Prostate gland (tissue), 2 donors: ENCODE results near the gene TRPM3. TPM values are rescaled to one million over a fixed set of nuclear protein-coding genes. Genes with fewer than 3 reads are reported as not detected.

ENCODE experiments used
- DNase-seq: peaks from one replicate; pipeline ENCODE4 v3.0.0-alpha.2; 2019; ENCODE audit warnings: low spot score
- H3K27ac ChIP-seq, 2 donors: fragments of 200-600 bp; sonication (generic); 2 replicates each; pipeline ENCODE4 v1.5.1; 2017 to 2019
- H3K27me3 ChIP-seq: fragments of 200-600 bp; sonication (generic); replicated peaks from 2 replicates; pipeline ENCODE4 v1.5.1; 2019; ENCODE audit not compliant: insufficient read depth
- H3K36me3 ChIP-seq, 2 donors: fragments of 200-600 bp; sonication (generic); 1 replicate in 1 of 2; 2 replicates in 1 of 2; pipeline versions ENCODE4 v1.5.1 to v1.8.1; 2017 to 2019
- H3K4me1 ChIP-seq: fragments of 200-600 bp; sonication (generic); replicated peaks from 2 replicates; pipeline ENCODE4 v1.5.1; 2019
- H3K4me3 ChIP-seq, 2 donors: fragments of 200-600 bp; sonication (generic); 2 replicates each; pipeline ENCODE4 v1.5.1; 2017 to 2019
- H3K9me3 ChIP-seq: fragments of 200-600 bp; sonication (generic); 2 replicates; pipeline ENCODE4 v1.5.1; 2017
- CTCF ChIP-seq, 4 experiments: fragments of 200-600 bp in 2 of 4; fragments of 450-650 bp in 2 of 4; sonication (generic) in 2 of 4; IDR thresholded peaks; 1 replicate in 3 of 4; 2 replicates in 1 of 4; pipeline ENCODE4 v1.5.1; 2016 to 2019; ENCODE audit warnings: antibody characterized with exemption in 4 of 4, mild to moderate bottlenecking in 2 of 4, moderate library complexity in 2 of 4
- POLR2A ChIP-seq: fragments of 450-650 bp; IDR thresholded peaks from one replicate; pipeline ENCODE4 v1.6.1; 2016; ENCODE audit warnings: antibody characterized with exemption, mild to moderate bottlenecking
- POLR2AphosphoS5 ChIP-seq: sonication (generic); formaldehyde crosslinking; IDR thresholded peaks from one replicate; pipeline ENCODE4 v1.6.1; 2017; ENCODE audit warnings: antibody characterized with exemption
- WGBS: methylation state at CpG from one replicate; pipeline ENCODE4 v1.1.5; 2018; 5-methylcytosine and 5-hydroxymethylcytosine counted together
- intact Hi-C: fragments of 100-400 bp; cut with DNase I; formaldehyde crosslinking; loops from one replicate; pipeline ENCODE4 v1.14.2; 2022
- total RNA-seq, 2 donors: library from RNA; depleted of rRNA; stranded (reverse); fragments of >200 nt; gene quantifications; one replicate each; pipeline ENCODE4 v1.1.0, GENCODE V29; 2016

Gene TRPM3
- total RNA-seq, 2 donors from 2014 or later, result 0.32 to 18.7 TPM

- H3K9me3 ChIP-seq, result no peaks in the 10 kb centered on the region
- no peaks in the 10 kb centered on the region for H3K27me3 ChIP-seq
- H3K4me1 ChIP-seq, result no peaks in the 10 kb centered on the region
- H3K27ac ChIP-seq, result no peak overlapping the region
- DNase-seq, result no peak
- no peak for TF ChIP-seq POLR2A
- intact Hi-C loops, result no loop called here
- H3K36me3 ChIP-seq, result no peaks in the 10 kb centered on the region
- no peak overlapping the region for H3K4me3 ChIP-seq
These were observed 156.6 kb downstream of the TRPM3 start for GRCh38 chr9:70964861-70965260.

GRCh38 chr9:70963554-70963953 is 157.9 kb downstream of the TRPM3 start:
- Histone ChIP-seq H3K27me3 (no peaks in the 10 kb centered on the region), H3K4me1 (no peaks in the 10 kb centered on the region), H3K36me3 (no peaks in the 10 kb centered on the region), H3K27ac (no peak overlapping the region), H3K4me3 (no peak overlapping the region), H3K9me3 (no peaks in the 10 kb centered on the region)
- 60% methylated on average over 3 of the region's 3 CpGs for WGBS
- DNase-seq, result no peak
- no peak for TF ChIP-seq POLR2AphosphoS5
- no peak for TF ChIP-seq CTCF (IDR thresholded peaks at IDR 0.05)
- TF ChIP-seq POLR2A, result no peak
- intact Hi-C loops, result no loop called here

- no peaks in the 10 kb centered on the region for H3K4me1 ChIP-seq
- WGBS, result 68% methylated on average over 4 of the region's 4 CpGs
- no peak for DNase-seq
- H3K9me3 ChIP-seq, result no peaks in the 10 kb centered on the region
- H3K27me3 ChIP-seq, result no peaks in the 10 kb centered on the region
- H3K4me3 ChIP-seq, result no peak overlapping the region
- intact Hi-C loops, result no loop called here
- TF ChIP-seq CTCF (IDR thresholded peaks at IDR 0.05) (no peak), POLR2A (no peak), POLR2AphosphoS5 (no peak)
- no peak overlapping the region for H3K27ac ChIP-seq
- no peaks in the 10 kb centered on the region for H3K36me3 ChIP-seq
These were observed 158.5 kb downstream of the TRPM3 start for GRCh38 chr9:70962761-70963440.

GRCh38 chr9:70959366-70959765 is 162.1 kb downstream of the TRPM3 start:
- no peak overlapping the region for H3K27ac ChIP-seq
- WGBS, result 83% methylated on average over 2 of the region's 2 CpGs
- no peaks in the 10 kb centered on the region for H3K9me3 ChIP-seq
- DNase-seq, result no peak
- H3K4me1 ChIP-seq, result no peaks in the 10 kb centered on the region
- no peak for TF ChIP-seq POLR2A
- TF ChIP-seq CTCF (IDR thresholded peaks at IDR 0.05), result no peak
- TF ChIP-seq POLR2AphosphoS5, result no peak
- no peaks in the 10 kb centered on the region for H3K27me3 ChIP-seq
- no peak overlapping the region for H3K4me3 ChIP-seq
- H3K36me3 ChIP-seq, result no peaks in the 10 kb centered on the region
- intact Hi-C loops, result no loop called here

- Histone ChIP-seq H3K36me3 (no peaks in the 10 kb centered on the region), H3K27me3 (no peaks in the 10 kb centered on the region), H3K4me1 (no peaks in the 10 kb centered on the region), H3K27ac (no peak overlapping the region), H3K9me3 (no peaks in the 10 kb centered on the region), H3K4me3 (no peak overlapping the region)
- TF ChIP-seq POLR2AphosphoS5 (no peak), POLR2A (no peak), CTCF (IDR thresholded peaks at IDR 0.05) (no peak)
- no peak for DNase-seq
- 52% methylated on average over 8 of the region's 8 CpGs for whole genome bisulfite sequencing
- intact Hi-C loops, result no loop called here
These were observed 166.8 kb downstream of the TRPM3 start for GRCh38 chr9:70954596-70955143.
